ENCODE data around the gene PARP15.

GRCh38 chr3:122620399-122620798 is 42.9 kb downstream of the PARP15 start:
- TF ChIP-seq, protein P1, sequence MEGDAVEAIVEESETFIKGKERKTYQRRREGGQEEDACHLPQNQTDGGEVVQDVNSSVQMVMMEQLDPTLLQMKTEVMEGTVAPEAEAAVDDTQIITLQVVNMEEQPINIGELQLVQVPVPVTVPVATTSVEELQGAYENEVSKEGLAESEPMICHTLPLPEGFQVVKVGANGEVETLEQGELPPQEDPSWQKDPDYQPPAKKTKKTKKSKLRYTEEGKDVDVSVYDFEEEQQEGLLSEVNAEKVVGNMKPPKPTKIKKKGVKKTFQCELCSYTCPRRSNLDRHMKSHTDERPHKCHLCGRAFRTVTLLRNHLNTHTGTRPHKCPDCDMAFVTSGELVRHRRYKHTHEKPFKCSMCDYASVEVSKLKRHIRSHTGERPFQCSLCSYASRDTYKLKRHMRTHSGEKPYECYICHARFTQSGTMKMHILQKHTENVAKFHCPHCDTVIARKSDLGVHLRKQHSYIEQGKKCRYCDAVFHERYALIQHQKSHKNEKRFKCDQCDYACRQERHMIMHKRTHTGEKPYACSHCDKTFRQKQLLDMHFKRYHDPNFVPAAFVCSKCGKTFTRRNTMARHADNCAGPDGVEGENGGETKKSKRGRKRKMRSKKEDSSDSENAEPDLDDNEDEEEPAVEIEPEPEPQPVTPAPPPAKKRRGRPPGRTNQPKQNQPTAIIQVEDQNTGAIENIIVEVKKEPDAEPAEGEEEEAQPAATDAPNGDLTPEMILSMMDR (conservative IDR thresholded peaks at IDR 0.05 in 1 of 2, IDR thresholded peaks at IDR 0.05 in 1 of 2; ENCODE audit: low read depth in 1 of 2, low read length in 2 of 2): no peak
- TF ChIP-seq EZH2 (IDR thresholded peaks at IDR 0.05; ENCODE audit: low read length, missing control alignments): no peak
